KBM-7 (cell line): ENCODE measurements around the gene HHATL.

Source experiments
- DNase-seq: peaks from one replicate; pipeline ENCODE4 v3.0.0-alpha.2; 2015
- in situ Hi-C: fragments of 300-500 bp; cut with MboI; formaldehyde crosslinking; loops from 2 replicates; pipeline ENCODE4 v1.14.3; 2020; ENCODE audit warnings: low sequenced_read_pairs, low pct_unique_long_range_greater_than_20kb, mixed read lengths

Gene HHATL

GRCh38 chr3:42721690-42722089 is 19.1 kb upstream of the HHATL start:
- in situ Hi-C loops: no loop called here
- no peak for DNase-seq

- no peak for DNase-seq
- in situ Hi-C loops: no loop called here
These were observed 17.5 kb upstream of the HHATL start for GRCh38 chr3:42720126-42720525.

GRCh38 chr3:42719002-42719401 is 16.4 kb upstream of the HHATL start:
- DNase-seq: no peak
- in situ Hi-C loops: no loop called here

- in situ Hi-C loops: no loop called here
- DNase-seq: no peak
These were observed 15.7 kb upstream of the HHATL start for GRCh38 chr3:42718338-42718737.

- in situ Hi-C loops: no loop called here
- no peak for DNase-seq
These were observed 14.7 kb upstream of the HHATL start for GRCh38 chr3:42717306-42717705.

- in situ Hi-C loops: no loop called here
- DNase-seq: no peak
These were observed 11.7 kb upstream of the HHATL start for GRCh38 chr3:42714171-42714852.

GRCh38 chr3:42713747-42714146 is 11.1 kb upstream of the HHATL start:
- DNase-seq: no peak
- in situ Hi-C loops: no loop called here

GRCh38 chr3:42712688-42713372 is 10.2 kb upstream of the HHATL start:
- in situ Hi-C loops: no loop called here
- no peak for DNase-seq

GRCh38 chr3:42712344-42712648 is 9.7 kb upstream of the HHATL start:
- in situ Hi-C loops: no loop called here
- DNase-seq: no peak

- in situ Hi-C loops: no loop called here
- DNase-seq: no peak
These were observed 9.1 kb upstream of the HHATL start for GRCh38 chr3:42711491-42712343.

GRCh38 chr3:42710323-42711021 is 7.9 kb upstream of the HHATL start:
- in situ Hi-C loops: no loop called here
- no peak for DNase-seq

GRCh38 chr3:42709621-42710020 is 7.0 kb upstream of the HHATL start:
- no peak for DNase-seq

GRCh38 chr3:42708611-42709151 is 6.1 kb upstream of the HHATL start:
- in situ Hi-C loops: no loop called here

More at GRCh38 chr3:42709621-42710020, 7.0 kb upstream of the HHATL start:
- in situ Hi-C loops: no loop called here

GRCh38 chr3:42707620-42708355 is 5.2 kb upstream of the HHATL start:
- in situ Hi-C loops: no loop called here
- no peak for DNase-seq

More at GRCh38 chr3:42708611-42709151, 6.1 kb upstream of the HHATL start:
- DNase-seq: no peak

GRCh38 chr3:42706721-42707619 is 4.4 kb upstream of the HHATL start:
- no peak for DNase-seq
- in situ Hi-C loops: no loop called here

- DNase-seq: no peak
- in situ Hi-C loops: no loop called here
These were observed 3.5 kb upstream of the HHATL start for GRCh38 chr3:42705962-42706585.

- in situ Hi-C loops: no loop called here
- no peak for DNase-seq
These were observed 2.6 kb upstream of the HHATL start for GRCh38 chr3:42705058-42705767.
